Subcutaneous abdominal adipose tissue (tissue), 5 donors: Measurements from ENCODE around the gene CAPN9.
A peak's percentile ranks its signal among the peaks of the same experiment; 100 is the strongest.
"Not testable (repeated sequence)": the region's sequence is repeated elsewhere in the genome, so short reads cannot be mapped to it uniquely, and the experiment has no call there.

Source experiments
- H3K27ac ChIP-seq: one replicate; pipeline ENCODE4 v1.7.0; 2013; ENCODE audit warnings: low read depth, mild to moderate bottlenecking, inconsistent platforms, low read length, moderate library complexity
- H3K27me3 ChIP-seq, 5 donors: one replicate each; pipeline ENCODE4 v1.7.0; 2013; ENCODE audit warnings: low read length in 5 of 5, inconsistent platforms in 1 of 5; ENCODE audit not compliant: control insufficient read depth in 5 of 5, insufficient read depth in 4 of 5
- H3K36me3 ChIP-seq, 5 donors: one replicate each; pipeline ENCODE4 v1.7.0; 2013; ENCODE audit warnings: low read length in 5 of 5; ENCODE audit not compliant: control insufficient read depth in 5 of 5, insufficient read depth in 5 of 5
- H3K4me1 ChIP-seq, 5 donors: one replicate each; pipeline ENCODE4 v1.7.0; 2013; ENCODE audit warnings: low read length in 5 of 5, mild to moderate bottlenecking in 3 of 5, moderate library complexity in 1 of 5; ENCODE audit not compliant: control insufficient read depth in 5 of 5, insufficient read depth in 5 of 5
- H3K4me3 ChIP-seq, 5 donors: one replicate each; pipeline ENCODE4 v1.7.0; 2013; ENCODE audit warnings: low read length in 5 of 5, low read depth in 1 of 5
- H3K9ac ChIP-seq, 5 donors: one replicate each; pipeline ENCODE4 v1.7.0; 2013; ENCODE audit warnings: low read length in 5 of 5, mild to moderate bottlenecking in 4 of 5, moderate library complexity in 3 of 5
- H3K9me3 ChIP-seq, 5 donors: one replicate each; pipeline ENCODE4 v1.7.0; 2013; ENCODE audit warnings: low read length in 5 of 5; ENCODE audit not compliant: control insufficient read depth in 5 of 5
- donor health status: healthy.
- donor health status: healthy.
- donor health status: healthy.
- donor health status: healthy.
- donor health status: healthy.

CAPN9 gene

GRCh38 chr1:230711245-230711644 lies 35.9 kb upstream of the CAPN9 start:
- Histone ChIP-seq H3K4me1 (peaks cover 2 to 42% (median 30%) of the 10 kb centered on the region in 5 donors), H3K27me3 (peaks cover 0 to 4% (median 0%) of the 10 kb centered on the region in 5 donors), H3K9me3 (no peaks in the 10 kb centered on the region), H3K27ac (no peak overlapping the region), H3K4me3 (no peak overlapping the region), H3K9ac (no peak overlapping the region), H3K36me3 (no peaks in the 10 kb centered on the region)

- Histone ChIP-seq H3K36me3 (no peaks in the 10 kb centered on the region), H3K27ac (no peak overlapping the region), H3K4me1 (peaks cover 2 to 36% (median 26%) of the 10 kb centered on the region in 5 donors), H3K4me3 (no peak overlapping the region), H3K9ac (no peak overlapping the region), H3K9me3 (no peaks in the 10 kb centered on the region), H3K27me3 (no peaks in the 10 kb centered on the region)
Observed at GRCh38 chr1:230712470-230712942, 34.7 kb upstream of the CAPN9 start.

- Histone ChIP-seq H3K27ac (no peak overlapping the region), H3K36me3 (no peaks in the 10 kb centered on the region), H3K9ac (no peak overlapping the region), H3K27me3 (no peaks in the 10 kb centered on the region), H3K4me1 (peaks cover 2 to 30% (median 23%) of the 10 kb centered on the region in 5 donors), H3K9me3 (no peaks in the 10 kb centered on the region), H3K4me3 (no peak overlapping the region)
Observed at GRCh38 chr1:230713138-230713537, 34.0 kb upstream of the CAPN9 start.

- Histone ChIP-seq H3K27ac (no peak overlapping the region), H3K4me1 (peaks cover 2 to 26% (median 20%) of the 10 kb centered on the region in 5 donors), H3K9me3 (no peaks in the 10 kb centered on the region), H3K9ac (no peak overlapping the region), H3K36me3 (no peaks in the 10 kb centered on the region), H3K27me3 (no peaks in the 10 kb centered on the region), H3K4me3 (peak overlapping the region; percentile 13 to 51 (median 29))
Observed at GRCh38 chr1:230713547-230713914, 33.7 kb upstream of the CAPN9 start.

- H3K27ac ChIP-seq, result no peak within 1 kb of the TSS
- peaks cover 2 to 20% (median 15%) of the 10 kb centered on the region in 5 donors for H3K4me1 ChIP-seq
- H3K9me3 ChIP-seq, result no peaks in the 10 kb centered on the region
- H3K9ac ChIP-seq, result no peak within 1 kb of the TSS
- H3K4me3 ChIP-seq, result peak within 1 kb of the TSS; percentile 17 to 51 (median 34)
- no peaks in the 10 kb centered on the region for H3K36me3 ChIP-seq
- H3K27me3 ChIP-seq, result no peaks in the 10 kb centered on the region
Observed at GRCh38 chr1:230713915-230714764, 33.0 kb upstream of the CAPN9 start, which contains the start of gene AGT. Gene AGT, minus strand, starts transcription at chr1:230714122. Its CDS starts 3,299 bp downstream, at chr1:230710823.

GRCh38 chr1:230715510-230715909 lies 31.7 kb upstream of the CAPN9 start:
- H3K9me3 ChIP-seq, result no peaks in the 10 kb centered on the region
- H3K27me3 ChIP-seq, result no peaks in the 10 kb centered on the region
- H3K36me3 ChIP-seq, result no peaks in the 10 kb centered on the region
- H3K4me1 ChIP-seq, result peaks cover 2 to 20% (median 15%) of the 10 kb centered on the region in 5 donors
- H3K4me3 ChIP-seq, result no peak overlapping the region
- H3K9ac ChIP-seq, result no peak overlapping the region
- no peak overlapping the region for H3K27ac ChIP-seq

- not testable (repeated sequence) for H3K4me3 ChIP-seq, H3K36me3 ChIP-seq, H3K9ac ChIP-seq, H3K27ac ChIP-seq, H3K27me3 ChIP-seq, H3K9me3 ChIP-seq
- peaks cover 2 to 20% (median 15%) of the 10 kb centered on the region in 5 donors for H3K4me1 ChIP-seq
Observed at GRCh38 chr1:230716453-230716852, 30.7 kb upstream of the CAPN9 start.

- Histone ChIP-seq H3K27ac (no peak overlapping the region), H3K4me1 (peaks cover 2 to 20% (median 15%) of the 10 kb centered on the region in 5 donors), H3K9me3 (peaks cover 0 to 1% (median 0%) of the 10 kb centered on the region in 5 donors), H3K4me3 (no peak overlapping the region), H3K9ac (no peak overlapping the region), H3K27me3 (no peaks in the 10 kb centered on the region), H3K36me3 (no peaks in the 10 kb centered on the region)
Observed at GRCh38 chr1:230717251-230717650, 29.9 kb upstream of the CAPN9 start.

GRCh38 chr1:230721849-230722522 lies 25.2 kb upstream of the CAPN9 start:
- not testable (repeated sequence) for H3K4me1 ChIP-seq, H3K9ac ChIP-seq, H3K36me3 ChIP-seq, H3K27ac ChIP-seq, H3K9me3 ChIP-seq, H3K27me3 ChIP-seq, H3K4me3 ChIP-seq
